ENCODE measurements around the gene CCM2L.

- no peak for TF ChIP-seq SIX5 (IDR thresholded peaks at IDR 0.05; ENCODE audit: low read depth, low read length)
- TF ChIP-seq CTCF (IDR thresholded peaks at IDR 0.05; ENCODE audit: control extremely low read depth in 1 of 3, insufficient read depth in 1 of 3, low read depth in 1 of 3, low read length in 3 of 3) = no peak
- no peak for TF ChIP-seq POLR2A (IDR thresholded peaks at IDR 0.05; ENCODE audit: control extremely low read depth in 1 of 2, low read depth in 2 of 2, low read length in 2 of 2)
- no peak for TF ChIP-seq HDAC2 (IDR thresholded peaks at IDR 0.05; ENCODE audit: borderline replicate concordance in 1 of 2, low read depth in 2 of 2, low read length in 2 of 2)
- no peak for TF ChIP-seq JUND (IDR thresholded peaks at IDR 0.05; ENCODE audit: low read length)
- TF ChIP-seq EZH2 (IDR thresholded peaks at IDR 0.05; ENCODE audit: low read depth, low read length, severe bottlenecking) = no peak
- no peak for TF ChIP-seq TCF12 (IDR thresholded peaks at IDR 0.05; ENCODE audit: low read depth, low read length)
Observed at GRCh38 chr20:32070282-32070681, 60.0 kb downstream of the CCM2L start.
